KMS-11 (cell line): Measurements from ENCODE around the gene SYT9.

Source experiments
- H2AFZ ChIP-seq: fragments of 200-600 bp; sonication (generic); 2 replicates; pipeline ENCODE4 v1.6.1; 2016; ENCODE audit warnings: antibody characterized with exemption, mixed run types, low read depth
- H3K27ac ChIP-seq: fragments of 200-600 bp; sonication (generic); 2 replicates; pipeline ENCODE4 v1.6.1; 2016; ENCODE audit warnings: mild to moderate bottlenecking, mixed run types
- H3K27me3 ChIP-seq: fragments of 200-600 bp; sonication (generic); 2 replicates; pipeline ENCODE4 v1.6.1; 2017; ENCODE audit warnings: mild to moderate bottlenecking, low read depth, mixed run types, moderate library complexity; ENCODE audit not compliant: insufficient read depth
- H3K36me3 ChIP-seq: fragments of 200-600 bp; sonication (generic); 2 replicates; pipeline ENCODE4 v1.6.1; 2017; ENCODE audit warnings: mild to moderate bottlenecking, mixed run types; ENCODE audit not compliant: insufficient read depth
- H3K4me1 ChIP-seq: fragments of 200-600 bp; sonication (generic); 2 replicates; pipeline ENCODE4 v1.6.1; 2016; ENCODE audit warnings: mild to moderate bottlenecking, low read depth, mixed run types; ENCODE audit not compliant: poor library complexity, severe bottlenecking
- H3K4me2 ChIP-seq: fragments of 200-600 bp; sonication (generic); 2 replicates; pipeline ENCODE4 v1.7.0; 2016; ENCODE audit warnings: mild to moderate bottlenecking, mixed run types
- H3K4me3 ChIP-seq: fragments of 200-600 bp; sonication (generic); IDR thresholded peaks from 2 replicates; pipeline ENCODE4 v1.6.1; 2017; ENCODE audit warnings: low read depth, low read length, mixed read lengths; ENCODE audit not compliant: insufficient read depth
- H3K79me2 ChIP-seq: fragments of 200-600 bp; sonication (generic); 2 replicates; pipeline ENCODE4 v1.6.1; 2016; ENCODE audit warnings: low read depth, mixed run types; ENCODE audit not compliant: insufficient read depth
- H3K9ac ChIP-seq: fragments of 200-600 bp; sonication (generic); 2 replicates; pipeline ENCODE4 v1.6.1; 2016; ENCODE audit warnings: mild to moderate bottlenecking, mixed run types
- H4K20me1 ChIP-seq: fragments of 200-600 bp; sonication (generic); 2 replicates; pipeline ENCODE4 v1.6.1; 2016; ENCODE audit warnings: mild to moderate bottlenecking, mixed run types; ENCODE audit not compliant: insufficient read depth
- CTCF ChIP-seq: fragments of 200-600 bp; sonication (generic); conservative IDR thresholded peaks from 2 replicates; pipeline ENCODE4 v1.6.1; 2017; ENCODE audit warnings: low read depth, mild to moderate bottlenecking, antibody characterized with exemption, low read length, moderate library complexity, mixed read lengths

The SYT9 gene

GRCh38 chr11:7485186-7486097 is 233.7 kb downstream of the SYT9 start, which contains the start of gene OLFML1:
OLFML1 (plus strand) TSS chr11:7485506; CDS start chr11:7485876, 370 bp downstream.
- Histone ChIP-seq H3K27ac (no peak within 1 kb of the TSS), H2AFZ (no peak within 1 kb of the TSS), H3K4me3 (no peak within 1 kb of the TSS), H3K4me1 (no peaks in the 10 kb centered on the region), H3K79me2 (no peaks in the 10 kb centered on the region), H3K27me3 (no peaks in the 10 kb centered on the region), H3K9ac (no peak within 1 kb of the TSS), H3K36me3 (no peaks in the 10 kb centered on the region), H3K4me2 (no peak within 1 kb of the TSS), H4K20me1 (no peaks in the 10 kb centered on the region)
- TF ChIP-seq CTCF, result no peak

- Histone ChIP-seq H3K27me3 (no peaks in the 10 kb centered on the region), H3K36me3 (no peaks in the 10 kb centered on the region), H3K4me2 (no peak overlapping the region), H3K4me1 (no peaks in the 10 kb centered on the region), H3K9ac (no peak overlapping the region), H3K27ac (no peak overlapping the region), H3K79me2 (no peaks in the 10 kb centered on the region), H2AFZ (no peak overlapping the region), H4K20me1 (no peaks in the 10 kb centered on the region), H3K4me3 (no peak overlapping the region)
- no peak for TF ChIP-seq CTCF
Measured at GRCh38 chr11:7486098-7486780, 234.5 kb downstream of the SYT9 start.

- no peak overlapping the region for H3K4me3 ChIP-seq
- H4K20me1 ChIP-seq, result no peaks in the 10 kb centered on the region
- H2AFZ ChIP-seq, result no peak overlapping the region
- no peak overlapping the region for H3K4me2 ChIP-seq
- H3K9ac ChIP-seq, result no peak overlapping the region
- H3K36me3 ChIP-seq, result no peaks in the 10 kb centered on the region
- H3K27ac ChIP-seq, result no peak overlapping the region
- H3K4me1 ChIP-seq, result no peaks in the 10 kb centered on the region
- no peak for TF ChIP-seq CTCF
- H3K79me2 ChIP-seq, result no peaks in the 10 kb centered on the region
- no peaks in the 10 kb centered on the region for H3K27me3 ChIP-seq
Measured at GRCh38 chr11:7486781-7487140, 235.1 kb downstream of the SYT9 start.

- Histone ChIP-seq H3K4me3 (no peak overlapping the region), H3K36me3 (no peaks in the 10 kb centered on the region), H2AFZ (no peak overlapping the region), H3K27me3 (no peaks in the 10 kb centered on the region), H3K9ac (no peak overlapping the region), H3K4me1 (no peaks in the 10 kb centered on the region), H3K4me2 (no peak overlapping the region), H3K27ac (no peak overlapping the region), H3K79me2 (no peaks in the 10 kb centered on the region), H4K20me1 (no peaks in the 10 kb centered on the region)
- TF ChIP-seq CTCF, result no peak
Measured at GRCh38 chr11:7487360-7487759, 235.7 kb downstream of the SYT9 start.
